Activated CD4-positive, alpha-beta memory T cell treated with anti-CD3 and anti-CD28 coated beads for 36 hours (primary cell): ENCODE data around the gene IQCF2. TPM values are rescaled to one million over a fixed set of nuclear protein-coding genes. Genes with fewer than 3 reads are reported as not detected.

Experiments used
- CTCF ChIA-PET: fragments of 350-600 bp; sonication (Branson Sonifier 250); formaldehyde crosslinking; loops from one replicate; lab custom pipeline; 2021; ENCODE audit warnings: antibody characterized with exemption, inconsistent platforms; lab: Charles Lee
- POLR2A ChIA-PET: fragments of 350-600 bp; sonication (Branson Sonifier 250); formaldehyde crosslinking; loops from one replicate; lab custom pipeline; 2021; ENCODE audit warnings: antibody characterized with exemption; lab: Charles Lee
- DNase-seq: peaks from one replicate; pipeline ENCODE4 v3.0.0-alpha.2; 2020
- H3K27ac Mint-ChIP-seq: one replicate; pipeline ENCODE4 v1.8.0; 2021; ENCODE audit warnings: mixed read lengths
- H3K27me3 Mint-ChIP-seq: one replicate; pipeline ENCODE4 v1.8.0; 2021; ENCODE audit warnings: mixed read lengths
- H3K36me3 Mint-ChIP-seq: one replicate; pipeline ENCODE4 v1.8.0; 2021; ENCODE audit warnings: mixed read lengths
- H3K4me1 Mint-ChIP-seq: one replicate; pipeline ENCODE4 v1.8.0; 2021; ENCODE audit warnings: low read depth, mixed read lengths
- H3K4me3 Mint-ChIP-seq: one replicate; pipeline ENCODE4 v1.8.0; 2021; ENCODE audit warnings: mild to moderate bottlenecking, mixed read lengths
- H3K9me3 Mint-ChIP-seq: one replicate; pipeline ENCODE4 v1.8.0; 2021; ENCODE audit warnings: mixed read lengths
- intact Hi-C: fragments of 100-400 bp; cut with micrococcal nuclease; formaldehyde crosslinking; loops from one replicate; pipeline ENCODE4 v1.15.1; 2023
- total RNA-seq, 2 experiments: library from RNA; stranded (reverse); gene quantifications; one replicate each; pipeline ENCODE4 v1.2.3, GENCODE V29; 2021

The IQCF2 gene
- not detected for total RNA-seq

DNA sequence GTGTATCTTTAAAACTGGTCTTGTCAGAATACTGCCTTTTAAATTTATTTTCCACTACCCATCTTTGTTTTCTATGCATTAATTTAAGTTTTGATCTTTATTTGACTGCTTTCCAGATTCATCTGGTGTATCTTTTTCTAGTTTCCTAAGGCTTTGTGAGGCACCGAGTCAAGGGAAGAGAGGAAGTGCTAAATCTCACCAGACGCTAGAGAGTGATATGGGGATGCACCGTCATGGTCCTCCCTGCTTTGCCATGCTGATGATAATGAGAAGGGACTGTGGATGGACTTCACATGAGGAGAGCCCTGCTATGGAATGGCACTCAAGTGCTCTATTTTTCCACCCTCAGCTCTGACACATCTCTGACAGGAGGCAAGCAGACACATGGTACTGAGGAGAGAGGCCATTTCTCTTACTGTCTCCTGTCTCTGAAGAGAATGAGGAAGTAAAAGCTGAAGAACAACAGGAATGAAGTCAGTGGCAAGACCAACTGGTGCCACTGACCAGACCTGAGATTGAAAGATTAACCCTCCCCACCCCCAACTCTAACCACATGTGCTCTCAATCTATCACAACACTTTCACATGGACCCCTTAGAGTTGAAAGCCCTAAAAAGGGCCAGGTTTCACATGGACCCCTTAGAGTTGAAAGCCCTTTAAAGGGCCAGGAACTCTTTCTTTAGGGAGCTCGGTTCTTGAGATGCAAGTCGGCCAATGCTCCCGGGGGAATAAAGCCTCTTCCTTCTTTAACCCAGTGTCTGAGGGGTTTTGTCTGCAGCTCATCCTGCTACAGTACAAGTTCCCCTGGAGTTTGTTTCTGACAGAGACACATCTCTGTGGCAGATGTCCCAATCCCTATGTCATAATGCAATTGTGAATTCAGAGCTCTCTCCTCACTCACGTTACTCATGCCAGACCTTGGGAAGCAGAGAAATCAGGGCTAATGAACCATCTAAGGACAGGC lies at the start of gene IQCF2:
IQCF2 (plus strand) TSS at position 913 of the 963 bp plus-strand sequence. CDS start 52 bp downstream, outside the sequence.
- peaks cover 2% of the 10 kb centered on the region for H3K4me1 Mint-ChIP-seq
- CTCF ChIA-PET = no interaction called here
- H3K9me3 Mint-ChIP-seq = no peaks in the 10 kb centered on the region
- DNase-seq = no peak
- H3K27ac Mint-ChIP-seq = no peak within 1 kb of the TSS
- H3K27me3 Mint-ChIP-seq = peaks cover 6% of the 10 kb centered on the region
- intact Hi-C loops = no loop called here
- no peaks in the 10 kb centered on the region for H3K36me3 Mint-ChIP-seq
- POLR2A ChIA-PET = no interaction called here
- H3K4me3 Mint-ChIP-seq = no peak within 1 kb of the TSS

DNA sequence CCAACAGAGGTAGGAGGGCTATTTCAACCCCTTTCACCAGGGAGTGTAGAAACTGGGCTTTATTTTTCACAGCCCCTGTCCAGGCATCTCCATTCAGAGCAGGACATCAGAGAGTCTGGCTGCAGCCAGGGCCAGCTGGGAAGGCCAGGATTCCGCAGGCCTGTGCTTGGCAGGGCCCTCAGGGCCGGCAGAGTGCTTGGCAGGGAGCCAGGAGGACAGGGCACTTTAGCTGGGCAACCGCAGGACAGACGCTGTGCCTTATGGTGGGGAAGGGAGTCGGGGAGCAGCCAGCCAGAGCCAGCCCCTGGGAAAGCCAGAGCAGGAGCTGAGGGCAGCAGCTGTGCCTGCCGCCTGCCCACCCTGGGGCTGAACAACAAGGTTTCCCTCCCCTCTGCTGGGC lies 47.9 kb upstream of the IQCF2 start:
- CTCF ChIA-PET = no interaction called here
- no peaks in the 10 kb centered on the region for H3K4me1 Mint-ChIP-seq
- H3K36me3 Mint-ChIP-seq = no peaks in the 10 kb centered on the region

DNA sequence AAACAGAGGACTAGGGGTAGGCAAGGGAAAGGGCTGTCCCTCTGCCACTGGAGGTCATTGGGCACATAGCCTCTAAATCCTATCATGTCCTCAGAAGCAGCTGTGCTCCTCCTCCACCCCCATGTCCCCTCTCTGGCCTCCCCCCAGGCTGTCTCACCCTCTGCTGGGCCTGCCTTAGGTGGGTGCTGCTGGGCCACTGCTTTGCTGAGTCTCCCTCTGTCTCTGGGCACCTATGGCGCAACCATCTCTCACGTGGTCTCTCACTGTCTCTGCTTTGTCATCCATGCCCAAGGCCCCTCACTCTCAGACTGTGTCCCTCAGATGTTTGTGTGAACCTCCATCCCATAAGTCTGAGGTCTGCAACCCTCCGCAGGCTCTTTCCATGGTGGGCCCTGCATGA lies 47.4 kb upstream of the IQCF2 start:
- Mint-ChIP-seq H3K36me3 (no peaks in the 10 kb centered on the region), H3K4me1 (no peaks in the 10 kb centered on the region), H3K27ac (no peak overlapping the region), H3K27me3 (peaks cover 14% of the 10 kb centered on the region), H3K9me3 (no peaks in the 10 kb centered on the region), H3K4me3 (no peak overlapping the region)
- no peak for DNase-seq
- intact Hi-C loops = no loop called here
- ChIA-PET POLR2A (no interaction called here), CTCF (no interaction called here)

More for the DNA sequence above, 47.9 kb upstream of the IQCF2 start:
- intact Hi-C loops = no loop called here
- H3K4me3 Mint-ChIP-seq = no peak overlapping the region
- H3K27me3 Mint-ChIP-seq = peaks cover 12% of the 10 kb centered on the region
- no peak for DNase-seq
- POLR2A ChIA-PET = no interaction called here
- no peak overlapping the region for H3K27ac Mint-ChIP-seq
- no peaks in the 10 kb centered on the region for H3K9me3 Mint-ChIP-seq

DNA sequence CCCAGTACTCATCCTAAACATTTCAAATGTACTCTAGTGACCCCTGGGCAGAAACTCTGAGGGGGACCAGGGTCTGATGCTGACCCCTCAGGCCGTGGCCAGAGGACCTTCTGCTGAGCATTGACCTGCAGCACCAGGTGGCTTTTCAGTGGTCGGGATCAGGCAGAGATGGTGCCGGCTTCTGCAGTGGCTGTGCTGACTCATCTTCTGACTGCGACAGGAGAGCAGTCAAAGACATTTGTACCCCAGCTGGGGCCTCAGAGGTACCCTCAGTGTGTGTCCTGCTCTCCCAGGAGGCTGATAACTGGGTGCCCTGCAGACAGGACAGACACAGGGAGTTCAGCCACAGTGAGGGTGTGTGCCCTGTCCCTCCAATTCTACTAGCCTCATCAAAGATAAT lies 45.8 kb upstream of the IQCF2 start:
- H3K27me3 Mint-ChIP-seq = peaks cover 15% of the 10 kb centered on the region
- CTCF ChIA-PET = no interaction called here

DNA sequence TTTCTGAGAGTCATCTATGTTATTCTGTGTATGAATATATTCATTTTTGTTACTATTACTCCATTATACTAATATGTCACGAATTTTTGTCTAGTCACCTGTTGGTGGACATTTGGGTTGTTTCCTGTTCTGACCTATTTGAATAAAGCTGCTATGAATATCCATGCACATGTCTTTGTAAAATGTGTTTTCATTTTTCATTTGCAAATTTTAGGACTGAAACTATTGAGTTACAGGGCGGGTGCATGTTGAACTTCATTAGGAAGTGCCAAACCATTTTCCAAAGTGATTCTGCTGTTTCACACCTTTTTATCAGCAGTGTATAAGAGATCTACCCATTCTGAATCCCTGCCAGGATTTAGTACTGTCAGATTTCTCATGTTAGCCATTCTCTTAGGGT lies 44.7 kb upstream of the IQCF2 start:
- peaks cover 17% of the 10 kb centered on the region for H3K27me3 Mint-ChIP-seq

More for the DNA sequence above, 45.8 kb upstream of the IQCF2 start:
- no peak overlapping the region for H3K4me3 Mint-ChIP-seq
- H3K9me3 Mint-ChIP-seq = no peaks in the 10 kb centered on the region
- DNase-seq = no peak
- intact Hi-C loops = no loop called here
- H3K4me1 Mint-ChIP-seq = peaks cover under 1% of the 10 kb centered on the region
- no peak overlapping the region for H3K27ac Mint-ChIP-seq
- H3K36me3 Mint-ChIP-seq = no peaks in the 10 kb centered on the region
- POLR2A ChIA-PET = no interaction called here

DNA sequence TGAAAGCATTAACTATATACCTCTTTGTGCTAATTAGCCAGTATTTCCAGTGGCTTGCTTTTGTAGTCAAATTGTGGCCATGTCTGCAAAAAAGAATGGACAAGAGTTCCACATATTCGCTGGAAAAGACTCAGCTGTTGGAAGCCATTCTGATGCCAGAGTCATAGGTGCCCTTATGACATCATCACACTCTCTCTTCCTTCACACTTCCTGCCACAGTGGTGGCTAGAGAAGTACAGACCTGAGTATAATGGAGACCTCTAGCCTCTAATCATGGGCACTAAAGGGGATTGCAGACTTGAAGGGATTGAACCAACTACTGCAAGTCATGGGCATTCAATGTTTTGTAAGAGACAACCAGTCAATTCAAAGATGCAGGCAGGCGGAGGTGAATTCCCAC lies 44.0 kb upstream of the IQCF2 start:
- Mint-ChIP-seq H3K4me3 (no peak overlapping the region), H3K36me3 (peaks cover 1% of the 10 kb centered on the region), H3K9me3 (peaks cover 4% of the 10 kb centered on the region), H3K27ac (no peak overlapping the region), H3K4me1 (peaks cover 2% of the 10 kb centered on the region), H3K27me3 (peaks cover 19% of the 10 kb centered on the region)
- CTCF ChIA-PET = interaction anchor here (1.4 kb wide), 1 partner anchor 10 kb away, joined by 4 read pairs; no protein-coding TSS in a partner anchor
- intact Hi-C loops = no loop called here
- POLR2A ChIA-PET = no interaction called here
- DNase-seq = no peak

More for the DNA sequence above, 44.7 kb upstream of the IQCF2 start:
- Mint-ChIP-seq H3K9me3 (peaks cover 2% of the 10 kb centered on the region), H3K36me3 (peaks cover 1% of the 10 kb centered on the region), H3K27ac (no peak overlapping the region), H3K4me1 (peaks cover 2% of the 10 kb centered on the region), H3K4me3 (no peak overlapping the region)
- DNase-seq = no peak
- ChIA-PET CTCF (interaction anchor here (1.4 kb wide), 1 partner anchor 10 kb away, joined by 4 read pairs; no protein-coding TSS in a partner anchor), POLR2A (no interaction called here)
- intact Hi-C loops = no loop called here

DNA sequence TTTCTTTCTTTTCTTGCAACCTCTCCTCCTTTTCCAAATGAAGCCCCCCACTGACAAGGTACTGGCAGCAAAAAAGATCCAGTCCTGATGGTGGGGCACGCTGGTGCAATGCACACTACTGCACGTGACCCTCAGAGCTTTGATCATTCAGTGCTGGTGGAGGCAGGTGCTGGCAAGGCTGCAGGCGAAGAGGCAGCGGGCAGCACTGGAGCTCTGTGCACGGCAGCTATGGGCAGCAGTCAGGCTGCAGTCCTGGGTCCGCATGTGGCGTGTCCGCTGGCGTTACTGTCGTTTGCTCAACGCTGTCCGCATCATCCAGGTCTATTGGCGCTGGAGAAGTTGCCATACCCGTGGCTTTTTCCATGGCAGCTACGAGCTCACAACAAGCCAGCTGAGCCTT lies 42.3 kb upstream of the IQCF2 start:
- Mint-ChIP-seq H3K4me1 (peaks cover 4% of the 10 kb centered on the region), H3K36me3 (peaks cover 1% of the 10 kb centered on the region), H3K9me3 (peaks cover 4% of the 10 kb centered on the region), H3K27ac (no peak overlapping the region), H3K4me3 (no peak overlapping the region), H3K27me3 (peaks cover 23% of the 10 kb centered on the region)
- intact Hi-C loops = no loop called here
- ChIA-PET CTCF (interaction anchor here (1.1 to 2.0 kb wide), 7 partner anchors 8 to 352 kb away, joined by 3 to 9 read pairs (median 3); no protein-coding TSS in a partner anchor), POLR2A (no interaction called here)
- no peak for DNase-seq

DNA sequence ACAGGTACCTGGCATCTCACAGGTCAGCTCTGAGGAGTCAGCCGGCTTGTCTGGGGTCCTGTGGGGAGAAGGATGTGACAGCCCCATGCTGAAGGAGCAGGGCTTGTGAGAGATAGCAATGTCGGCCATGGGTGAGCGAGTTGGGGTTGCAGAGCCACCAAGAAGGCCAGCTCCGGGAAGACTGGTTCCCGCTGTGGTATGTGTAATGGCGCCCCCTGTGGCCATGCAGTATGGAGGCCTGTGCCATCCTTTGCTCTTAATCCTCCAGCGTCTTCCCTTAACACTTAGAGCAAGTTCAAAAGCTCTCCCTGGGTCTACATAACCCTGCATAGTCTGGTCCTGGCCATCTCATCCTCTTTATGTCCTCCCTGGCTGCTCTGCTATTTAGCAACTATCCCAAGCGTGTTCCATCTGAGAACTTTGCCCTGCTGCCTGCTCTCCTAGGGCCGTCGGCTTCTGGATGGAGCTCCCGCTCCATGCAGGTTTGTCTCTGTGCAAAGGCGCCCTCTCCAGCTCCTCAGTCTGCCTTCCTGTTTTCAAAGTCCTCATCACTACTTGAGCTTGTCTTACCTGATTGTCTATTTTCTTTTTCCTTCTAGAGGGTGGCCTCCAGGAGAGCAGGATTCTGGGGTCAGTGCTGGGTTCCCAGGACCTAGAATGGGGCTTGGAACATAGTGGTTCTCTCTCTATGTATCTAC lies 41.6 kb upstream of the IQCF2 start:
- no peak overlapping the region for H3K4me3 Mint-ChIP-seq
- H3K4me1 Mint-ChIP-seq = peaks cover 4% of the 10 kb centered on the region
- intact Hi-C loops = no loop called here
- peak; percentile 27 for DNase-seq
- peaks cover 4% of the 10 kb centered on the region for H3K9me3 Mint-ChIP-seq
- ChIA-PET CTCF (interaction anchor here (1.0 to 2.0 kb wide), 8 partner anchors 8 to 351 kb away, joined by 3 to 9 read pairs (median 4); no protein-coding TSS in a partner anchor), POLR2A (no interaction called here)
- no peak overlapping the region for H3K27ac Mint-ChIP-seq
- peaks cover 1% of the 10 kb centered on the region for H3K36me3 Mint-ChIP-seq
- peaks cover 24% of the 10 kb centered on the region for H3K27me3 Mint-ChIP-seq

DNA sequence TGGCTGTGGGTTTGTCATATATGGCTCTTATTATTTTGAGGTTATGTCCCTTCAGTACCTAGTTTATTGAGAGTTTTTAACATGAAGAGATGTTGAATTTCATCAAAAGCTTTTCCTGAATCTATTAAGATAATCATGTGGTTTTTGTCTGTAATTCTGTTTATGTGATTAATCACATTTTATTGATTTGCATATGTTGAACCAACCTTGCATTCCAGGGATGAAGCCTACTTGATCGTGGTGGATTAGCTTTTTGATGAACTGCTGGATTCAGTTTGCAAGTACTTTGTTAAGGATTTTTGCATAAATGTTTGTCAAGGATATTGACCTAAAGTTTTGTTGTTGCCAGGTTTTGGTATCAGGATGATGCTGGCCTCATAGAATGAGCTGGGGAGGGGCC lies 33.1 kb upstream of the IQCF2 start:
- no peak for DNase-seq
- POLR2A ChIA-PET = no interaction called here
- Mint-ChIP-seq H3K9me3 (peaks cover 22% of the 10 kb centered on the region), H3K27me3 (peaks cover 13% of the 10 kb centered on the region), H3K4me1 (peaks cover under 1% of the 10 kb centered on the region), H3K4me3 (no peak overlapping the region), H3K36me3 (peaks cover 11% of the 10 kb centered on the region), H3K27ac (no peak overlapping the region)
- intact Hi-C loops = no loop called here
- CTCF ChIA-PET = no interaction called here

DNA sequence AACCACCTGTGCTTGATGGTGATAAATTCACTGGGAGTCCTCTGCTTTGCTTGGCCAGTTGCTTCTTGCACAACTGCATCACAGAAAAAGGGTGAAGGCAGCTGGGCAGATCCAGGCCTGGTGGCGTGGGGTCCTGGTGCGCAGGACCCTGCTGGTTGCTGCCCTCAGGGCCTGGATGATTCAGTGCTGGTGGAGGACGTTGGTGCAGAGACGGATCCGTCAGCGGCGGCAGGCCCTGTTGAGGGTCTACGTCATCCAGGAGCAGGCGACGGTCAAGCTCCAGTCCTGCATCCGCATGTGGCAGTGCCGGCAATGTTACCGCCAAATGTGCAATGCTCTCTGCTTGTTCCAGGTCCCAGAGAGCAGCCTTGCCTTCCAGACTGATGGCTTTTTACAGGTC lies 31.1 kb upstream of the IQCF2 start:
- POLR2A ChIA-PET = no interaction called here
- Mint-ChIP-seq H3K9me3 (peaks cover 22% of the 10 kb centered on the region), H3K36me3 (peaks cover 11% of the 10 kb centered on the region), H3K27me3 (peaks cover 18% of the 10 kb centered on the region), H3K4me1 (no peaks in the 10 kb centered on the region), H3K4me3 (no peak overlapping the region), H3K27ac (no peak overlapping the region)
- no peak for DNase-seq
- intact Hi-C loops = no loop called here
- CTCF ChIA-PET = no interaction called here

DNA sequence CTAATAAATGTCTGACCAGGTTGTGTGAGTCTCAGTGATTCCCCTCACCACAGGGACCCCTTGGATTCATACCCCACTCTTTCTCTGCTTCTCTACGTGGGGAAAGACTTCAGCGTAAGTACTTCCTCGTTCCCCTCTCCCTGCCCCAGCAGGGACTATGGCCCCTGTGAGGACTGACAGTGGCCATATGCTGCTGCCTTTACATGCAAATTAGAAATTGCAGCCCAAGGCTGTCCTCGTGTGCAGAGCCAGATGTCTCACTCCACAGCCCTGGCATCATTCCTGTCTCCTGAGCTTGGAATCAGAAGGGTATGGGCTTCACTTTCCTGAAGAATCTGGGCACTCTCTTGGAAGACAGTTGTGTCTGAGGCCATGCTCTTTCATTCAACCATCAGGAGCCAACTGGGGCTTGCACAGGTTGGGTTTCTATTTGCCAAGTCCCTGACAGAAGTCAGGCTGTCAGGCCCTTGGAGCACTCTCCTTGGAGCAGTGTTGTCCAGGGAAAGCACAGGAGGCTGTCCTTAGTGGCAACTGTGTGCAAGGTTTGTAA lies 30.5 kb upstream of the IQCF2 start:
- POLR2A ChIA-PET = no interaction called here
- H3K27me3 Mint-ChIP-seq = peaks cover 18% of the 10 kb centered on the region
- H3K4me1 Mint-ChIP-seq = no peaks in the 10 kb centered on the region
- H3K4me3 Mint-ChIP-seq = no peak overlapping the region
- H3K9me3 Mint-ChIP-seq = peaks cover 22% of the 10 kb centered on the region
- DNase-seq = no peak
- intact Hi-C loops = no loop called here
- peaks cover 11% of the 10 kb centered on the region for H3K36me3 Mint-ChIP-seq
- H3K27ac Mint-ChIP-seq = no peak overlapping the region
- CTCF ChIA-PET = no interaction called here

DNA sequence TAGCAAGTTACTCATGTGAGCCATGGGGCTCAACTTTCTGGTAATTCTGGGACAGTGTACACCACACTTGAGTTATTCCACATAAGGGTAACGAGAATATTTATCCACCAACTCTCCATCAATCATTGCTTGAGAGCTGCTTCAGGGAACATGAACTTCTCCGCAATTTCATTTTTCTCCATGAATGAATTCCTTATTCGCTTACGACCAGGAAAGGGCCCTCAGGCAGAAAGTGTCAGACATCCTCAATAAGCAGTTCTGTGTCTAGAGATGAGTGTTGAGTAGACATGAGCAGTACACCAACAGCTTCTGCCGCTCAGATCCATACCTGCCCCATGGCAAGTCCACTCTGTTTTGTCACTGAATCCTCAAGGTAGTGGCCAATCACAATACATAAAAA lies 24.8 kb upstream of the IQCF2 start:
- intact Hi-C loops = no loop called here

More for the DNA sequence above, 24.8 kb upstream of the IQCF2 start:
- POLR2A ChIA-PET = no interaction called here
- H3K27ac Mint-ChIP-seq = no peak overlapping the region
- H3K36me3 Mint-ChIP-seq = no peaks in the 10 kb centered on the region
- no peaks in the 10 kb centered on the region for H3K9me3 Mint-ChIP-seq
- H3K4me3 Mint-ChIP-seq = no peak overlapping the region
- DNase-seq = no peak
- CTCF ChIA-PET = interaction anchor here (0.9 kb wide), 1 partner anchor 36 kb away, joined by 3 read pairs; no protein-coding TSS in a partner anchor
- H3K4me1 Mint-ChIP-seq = no peaks in the 10 kb centered on the region
- peaks cover 16% of the 10 kb centered on the region for H3K27me3 Mint-ChIP-seq
